ENCODE results near the gene ITFG2.

Gene ITFG2

GRCh38 chr12:2795291-2796186 is 16.9 kb upstream of the ITFG2 start:
- peak; percentile 54 for DNase-seq (ENCODE audit: low read depth)

- no peak for DNase-seq (ENCODE audit: low read depth)
Observed at GRCh38 chr12:2796187-2796666, 16.2 kb upstream of the ITFG2 start.

- no peak for DNase-seq (ENCODE audit: low read depth)
Observed at GRCh38 chr12:2797721-2798418, 14.6 kb upstream of the ITFG2 start.

- no peak for DNase-seq (ENCODE audit: low read depth)
Observed at GRCh38 chr12:2800046-2800570, 12.4 kb upstream of the ITFG2 start.

- DNase-seq (ENCODE audit: low read depth) = no peak
Observed at GRCh38 chr12:2801044-2801783, 11.3 kb upstream of the ITFG2 start.

- no peak for DNase-seq (ENCODE audit: low read depth)
Observed at GRCh38 chr12:2803635-2804392, 8.7 kb upstream of the ITFG2 start.

GRCh38 chr12:2804393-2805142 is 7.9 kb upstream of the ITFG2 start:
- DNase-seq (ENCODE audit: low read depth) = no peak

- no peak for DNase-seq (ENCODE audit: low read depth)
Observed at GRCh38 chr12:2805143-2805520, 7.3 kb upstream of the ITFG2 start.

GRCh38 chr12:2806700-2807099 is 5.8 kb upstream of the ITFG2 start:
- DNase-seq (ENCODE audit: low read depth) = no peak

- no peak for DNase-seq (ENCODE audit: low read depth)
Observed at GRCh38 chr12:2811801-2812200, 667 bp upstream of the ITFG2 start.

- no peak for DNase-seq (ENCODE audit: low read depth)
Observed at GRCh38 chr12:2813214-2814185, 1.0 kb downstream of the ITFG2 start.

- DNase-seq (ENCODE audit: low read depth) = no peak
Observed at GRCh38 chr12:2819810-2820209, 7.3 kb downstream of the ITFG2 start.

GRCh38 chr12:2820432-2820831 is 8.0 kb downstream of the ITFG2 start:
- no peak for DNase-seq (ENCODE audit: low read depth)

- DNase-seq (ENCODE audit: low read depth) = no peak
Observed at GRCh38 chr12:2823483-2823882, 11.0 kb downstream of the ITFG2 start.

GRCh38 chr12:2824541-2824940 is 12.1 kb downstream of the ITFG2 start:
- DNase-seq (ENCODE audit: low read depth) = no peak

GRCh38 chr12:2825132-2825531 is 12.7 kb downstream of the ITFG2 start:
- no peak for DNase-seq (ENCODE audit: low read depth)

- no peak for DNase-seq (ENCODE audit: low read depth)
Observed at GRCh38 chr12:2826036-2826435, 13.6 kb downstream of the ITFG2 start.

GRCh38 chr12:2826721-2827515 is 14.4 kb downstream of the ITFG2 start:
- no peak for DNase-seq (ENCODE audit: low read depth)

- no peak for DNase-seq (ENCODE audit: low read depth)
Observed at GRCh38 chr12:2829275-2829674, 16.8 kb downstream of the ITFG2 start.

Data from activated gamma-delta T cell treated with anti-CD3 and anti-CD28 coated beads, Interleukin-2, amount 50 U/mL, for 16 hours (primary cell).